GM18873 (cell line): ENCODE results near the gene CEBPG.

Experiments
- ATAC-seq: cut with Tn5 transposase; IDR thresholded peaks from one replicate; pipeline ENCODE4 v1.9.1; 2021; ENCODE audit warnings: mild to moderate bottlenecking, moderate library complexity, moderate number of reproducible peaks; ENCODE audit not compliant: unreplicated experiment, low FRiP score

CEBPG gene

DNA sequence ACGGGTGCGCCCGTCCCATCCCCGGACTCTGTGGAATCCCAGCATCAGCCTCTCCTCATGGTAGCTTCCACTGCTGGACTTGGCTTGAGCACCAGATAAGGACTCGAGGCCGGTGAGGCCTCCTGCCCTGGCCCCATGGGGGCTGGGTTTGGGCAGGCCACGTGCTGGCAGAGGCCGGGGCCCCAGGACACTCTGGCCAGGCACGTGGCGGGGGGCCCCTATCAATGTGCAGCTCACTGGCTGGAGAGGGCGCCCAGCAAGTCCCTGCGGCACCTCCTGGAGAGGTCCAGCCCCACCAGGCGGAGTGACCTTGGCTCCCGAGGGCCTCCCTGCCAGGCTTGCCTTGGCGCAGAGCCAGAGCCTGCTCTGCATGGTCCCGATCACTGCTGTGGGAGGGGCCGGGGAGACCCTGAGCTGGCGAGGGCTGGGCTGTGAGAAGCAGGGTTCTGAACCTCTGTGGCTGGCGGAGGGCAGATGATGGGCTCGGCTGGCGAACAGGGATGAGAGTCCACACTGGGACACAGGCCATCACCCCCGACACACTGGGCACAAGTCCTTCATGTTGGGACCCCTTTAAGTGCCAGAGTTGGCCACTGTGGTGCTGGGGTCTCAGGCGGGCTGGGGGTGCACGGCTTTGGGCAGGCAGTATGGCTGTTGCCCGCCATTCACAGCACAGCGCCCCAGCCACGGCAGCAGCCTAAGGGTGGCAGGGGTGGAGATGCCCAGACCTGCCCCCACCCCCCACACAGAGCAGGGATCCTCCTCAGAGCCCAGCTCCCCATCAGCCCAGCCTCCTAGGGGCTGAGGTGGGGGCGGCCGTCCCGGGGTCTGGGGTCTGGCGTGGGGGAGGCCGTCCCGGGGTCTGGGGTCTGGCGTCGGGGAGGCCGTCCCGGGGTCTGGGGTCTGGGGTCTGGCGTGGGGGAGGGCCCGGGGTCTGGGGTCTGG, 19.1 kb downstream of the CEBPG start:
- ATAC-seq: no peak

DNA sequence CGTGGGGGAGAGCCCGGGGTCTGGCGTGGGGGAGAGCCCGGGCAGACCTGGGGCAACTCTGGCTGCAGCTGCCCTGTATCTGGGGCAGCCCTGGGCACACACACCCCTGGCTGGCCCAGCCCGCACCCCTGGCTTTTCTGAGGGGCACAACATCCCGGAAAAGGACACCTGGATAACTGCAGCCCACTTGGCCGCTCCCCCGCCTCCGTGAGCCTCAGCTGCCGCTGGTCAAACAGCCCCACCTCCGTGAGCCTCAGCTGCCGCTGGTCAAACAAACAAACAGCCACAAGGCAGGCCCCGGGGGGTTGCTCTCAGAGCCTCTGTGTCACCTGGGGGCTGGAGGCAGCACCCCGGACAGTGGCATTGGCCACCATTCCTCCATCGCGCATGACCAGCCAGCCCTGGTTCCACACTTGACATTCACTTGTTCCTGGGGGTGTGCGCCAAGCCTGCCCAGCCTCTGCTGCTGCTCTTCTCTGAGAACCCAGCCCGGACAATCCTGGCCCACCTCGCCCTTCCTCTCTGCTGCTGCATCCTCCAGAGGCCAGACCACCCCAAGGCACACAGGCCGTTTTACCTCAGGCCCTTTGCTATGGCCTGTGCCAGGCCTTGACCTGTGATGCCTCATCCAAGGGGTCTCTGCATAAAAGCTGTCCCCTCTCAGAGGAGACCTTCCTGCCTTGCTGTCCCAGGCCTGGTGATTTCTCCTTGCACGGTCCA, 19.9 kb downstream of the CEBPG start:
- ATAC-seq: no peak

DNA sequence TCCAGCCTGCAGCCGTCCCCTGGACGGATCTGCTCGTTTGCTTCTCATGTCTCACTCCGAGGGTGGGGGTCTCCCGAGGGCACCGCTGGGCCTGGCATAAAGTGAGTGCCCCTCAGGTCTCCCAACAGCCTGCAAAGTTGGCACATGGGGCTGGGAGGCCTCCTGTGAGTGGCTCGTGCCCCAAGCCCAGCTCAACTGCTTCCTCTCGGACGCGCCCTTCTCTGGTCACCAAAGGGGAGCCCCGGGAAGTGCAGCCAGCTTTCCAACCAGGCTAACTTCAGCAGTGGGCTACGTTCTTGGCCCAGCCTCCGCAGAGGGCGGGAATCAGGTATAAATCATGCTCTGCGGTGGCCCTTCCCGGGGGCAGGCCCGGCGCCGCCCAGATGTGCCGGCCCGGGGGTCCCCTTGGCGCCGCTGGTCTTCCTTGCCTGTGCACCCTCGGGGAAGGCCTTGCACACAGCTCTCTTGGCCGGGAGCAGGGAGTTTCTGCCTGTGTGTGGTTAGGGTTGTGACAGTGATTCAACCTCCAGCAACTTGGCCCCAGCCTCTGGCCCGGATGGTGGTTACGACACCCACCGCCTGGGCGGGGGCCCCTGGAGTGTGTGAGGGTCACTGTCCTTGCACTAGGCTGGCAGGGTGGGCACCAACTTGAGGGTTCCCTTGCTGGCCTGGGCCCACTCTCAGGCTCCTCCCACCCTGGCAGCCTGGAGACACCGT, 20.7 kb downstream of the CEBPG start:
- no peak for ATAC-seq

- no peak for ATAC-seq
These were observed 21.4 kb downstream of the CEBPG start for GRCh38 chr19:33394723-33395560.

DNA sequence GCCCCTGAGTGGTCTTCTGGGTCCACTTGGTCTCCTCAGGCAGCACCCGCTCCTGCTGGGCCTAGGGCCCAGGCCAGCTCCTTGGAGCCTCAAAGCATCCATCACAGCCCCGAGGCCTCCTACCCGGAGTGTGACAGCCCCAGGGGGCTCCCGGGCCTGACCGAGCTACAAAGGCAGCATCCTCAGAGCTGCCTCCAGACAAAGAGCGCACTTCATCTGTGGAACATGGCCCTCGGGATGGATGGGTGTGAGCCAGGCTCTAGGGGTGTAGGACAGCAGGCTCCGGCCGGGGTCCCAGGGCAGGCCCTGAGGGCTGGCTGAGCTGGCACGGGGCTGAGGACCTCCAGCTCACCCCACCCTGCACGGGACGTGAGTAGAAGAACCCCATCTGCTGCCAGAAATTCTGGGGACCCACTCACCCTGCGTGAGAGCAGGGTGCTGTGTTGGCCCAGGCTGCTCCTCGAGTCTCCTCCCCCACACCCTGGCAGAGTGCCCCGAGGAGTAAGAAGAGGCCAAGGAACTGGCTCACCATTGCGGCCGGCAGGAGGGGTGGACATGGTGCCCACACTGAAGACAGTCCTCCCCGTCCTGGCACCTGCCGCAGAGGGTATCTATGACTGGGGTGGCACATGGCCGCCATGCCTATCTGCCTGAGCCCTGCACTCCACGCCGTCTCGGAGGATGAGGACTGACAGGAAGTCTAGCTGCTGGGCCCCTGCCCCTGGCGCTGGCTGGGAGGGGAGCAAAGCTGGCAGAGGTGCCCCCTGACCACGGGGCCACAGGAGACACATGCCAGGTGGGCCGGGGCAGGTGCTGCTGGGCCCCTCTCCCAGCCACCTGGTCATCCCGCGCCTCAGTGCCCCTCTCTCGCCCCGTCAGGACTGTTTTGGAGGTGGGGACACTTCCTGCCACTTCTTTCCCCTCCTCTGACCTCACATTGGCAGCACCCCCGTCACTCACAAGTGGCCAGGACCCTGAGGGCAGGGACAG, 22.3 kb downstream of the CEBPG start:
- ATAC-seq: no peak

- no peak for ATAC-seq
These were observed 23.4 kb downstream of the CEBPG start for GRCh38 chr19:33396701-33397535.

- ATAC-seq: no peak
These were observed 24.2 kb downstream of the CEBPG start for GRCh38 chr19:33397536-33398360.

- ATAC-seq: no peak
These were observed 25.0 kb downstream of the CEBPG start for GRCh38 chr19:33398361-33399060.

DNA sequence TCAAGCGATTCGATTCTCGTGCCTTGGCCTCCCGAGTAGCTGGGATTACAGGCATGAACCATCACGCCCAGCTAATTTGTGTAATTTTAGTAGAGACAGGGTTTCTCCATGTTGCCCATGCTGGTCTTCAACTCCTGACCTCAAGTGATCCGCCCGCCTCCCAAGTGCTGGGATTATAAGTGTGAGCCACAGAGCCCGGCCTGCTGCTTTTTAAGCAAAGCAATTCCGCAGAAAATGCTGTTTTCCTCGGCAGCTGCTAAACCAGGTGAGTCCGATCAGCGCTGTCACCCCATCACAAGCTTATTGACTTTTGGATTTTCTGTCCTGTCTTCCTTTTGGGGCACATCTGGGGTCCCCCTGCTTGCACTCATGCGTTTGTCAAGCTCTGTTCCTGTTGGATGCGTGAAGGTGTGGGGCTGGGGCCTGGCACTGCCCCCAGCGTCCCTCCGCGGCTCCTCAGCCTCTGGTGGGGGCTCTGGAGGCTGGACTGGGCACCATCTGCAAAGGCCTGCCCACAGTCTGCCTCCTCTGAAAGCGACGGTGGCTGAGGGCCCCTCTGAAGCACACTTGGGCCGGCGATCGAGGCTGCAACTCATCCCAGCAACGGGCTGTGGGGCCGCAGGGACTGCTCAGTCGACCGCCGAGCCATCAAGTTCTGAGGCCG, 25.7 kb downstream of the CEBPG start:
- no peak for ATAC-seq

- ATAC-seq: no peak
These were observed 26.5 kb downstream of the CEBPG start for GRCh38 chr19:33399745-33400681.

DNA sequence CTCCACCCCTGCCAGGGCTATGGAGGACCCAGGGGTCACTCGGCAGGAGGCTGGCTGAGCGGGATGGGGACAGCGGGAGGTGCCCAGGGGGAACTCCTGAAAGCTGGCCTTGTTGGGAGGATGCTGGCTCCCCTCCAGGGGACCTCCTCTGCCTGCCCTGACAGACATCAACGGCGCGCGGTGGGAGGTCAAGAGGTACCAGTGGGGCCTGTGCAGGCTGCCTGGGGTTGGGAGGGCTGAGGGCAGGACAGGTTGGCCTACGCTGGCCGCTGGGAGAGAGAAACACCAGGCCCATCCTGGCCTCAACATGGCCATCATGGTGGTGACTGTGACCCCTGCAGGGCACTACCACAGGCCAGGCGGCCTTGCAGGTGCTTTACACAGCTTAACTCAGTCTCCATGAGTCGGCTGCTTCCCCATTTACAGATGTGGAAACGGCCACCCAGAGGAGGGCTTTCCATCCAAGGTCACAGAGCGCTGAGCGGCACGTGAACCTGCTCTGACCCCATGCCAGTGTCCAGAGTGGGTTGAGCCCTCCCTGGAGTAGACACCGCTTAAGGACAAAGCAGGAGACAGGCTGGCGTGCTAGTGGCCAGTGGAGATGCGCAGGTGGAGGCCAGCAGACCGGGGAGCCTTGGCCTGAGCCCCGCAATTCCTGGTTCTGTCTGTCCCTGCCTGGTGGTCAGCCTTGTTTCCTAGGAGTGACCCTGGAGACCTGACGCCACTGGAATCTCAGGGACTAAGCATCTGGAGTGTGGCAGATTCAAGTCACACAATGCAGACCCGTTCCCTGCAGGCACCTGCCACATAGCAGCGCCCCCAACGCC, 27.6 kb downstream of the CEBPG start:
- ATAC-seq: no peak

DNA sequence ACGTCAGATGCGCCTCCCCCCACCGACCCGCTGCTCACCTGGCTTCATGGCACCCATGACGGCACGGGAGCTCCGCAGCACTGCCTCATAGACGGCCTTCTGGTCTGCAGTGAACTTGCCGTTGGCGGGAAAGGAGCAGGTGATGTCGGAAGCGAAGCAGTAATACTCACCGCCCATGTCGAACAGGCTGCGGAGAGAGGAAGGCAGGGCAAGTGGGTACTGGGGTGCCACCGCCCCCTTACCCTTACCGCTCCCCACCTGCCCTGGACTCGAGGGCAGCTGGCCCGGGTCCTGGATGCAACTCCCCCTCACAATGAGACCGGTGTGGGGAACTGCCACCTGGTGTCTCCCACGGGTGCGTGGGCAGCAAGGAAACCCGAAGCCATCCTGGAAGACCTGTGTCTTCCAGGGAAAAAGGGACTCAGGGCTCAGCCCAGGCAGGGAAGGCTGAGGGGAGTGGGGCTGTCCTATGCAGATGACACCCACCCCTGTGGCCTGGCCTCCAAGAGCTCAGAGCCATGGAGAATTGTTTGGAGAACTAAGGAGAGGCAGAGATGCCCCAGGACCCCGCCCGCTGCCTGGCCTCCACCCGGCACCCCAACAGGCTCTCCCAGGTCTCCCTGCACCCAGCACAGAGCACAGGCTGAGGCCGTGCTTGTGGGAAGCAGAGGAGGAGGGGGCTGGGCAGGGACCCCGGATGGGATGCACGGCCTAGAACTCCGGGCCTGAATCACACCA, 28.3 kb downstream of the CEBPG start:
- ATAC-seq: no peak

DNA sequence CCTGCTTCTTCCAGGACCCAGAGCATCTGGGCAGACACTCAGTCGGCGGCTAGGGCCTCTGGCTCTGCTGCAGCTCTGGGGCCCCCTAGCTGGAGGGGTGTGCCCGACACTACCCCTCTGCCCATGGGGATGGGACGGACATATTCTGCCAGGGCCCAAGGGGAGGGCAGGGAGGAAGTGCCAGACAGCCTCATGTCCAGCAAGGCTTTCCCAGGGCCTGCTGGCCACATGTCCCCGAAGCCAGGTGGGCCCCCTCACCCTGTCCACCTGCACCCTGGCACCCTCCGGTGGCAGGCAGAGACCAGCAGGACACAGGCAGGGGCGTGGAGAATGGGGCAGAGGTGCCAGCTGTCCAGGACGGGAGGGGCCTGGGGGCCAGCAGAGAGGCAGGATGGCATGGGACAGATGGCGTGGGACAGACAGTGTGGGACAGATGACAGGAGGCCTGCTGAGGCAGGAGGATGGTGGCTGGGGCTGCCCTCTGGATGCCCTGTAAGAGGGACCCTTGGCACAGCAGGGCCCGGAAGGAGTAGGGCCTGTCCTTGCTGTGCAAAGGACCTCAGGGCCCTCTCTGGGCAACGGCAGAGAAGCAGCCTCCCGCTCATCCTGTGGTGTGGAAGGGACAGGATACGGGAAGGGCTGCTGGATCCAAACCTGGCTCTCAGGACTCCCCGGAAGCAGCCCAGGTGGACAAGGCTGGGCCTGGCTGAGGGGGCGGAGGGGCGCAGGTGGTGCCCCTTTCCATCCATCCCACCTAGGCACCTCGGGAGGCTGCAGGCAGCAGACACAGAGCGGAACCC, 29.1 kb downstream of the CEBPG start:
- no peak for ATAC-seq
